ENCODE measurements around the gene PHOX2A.

DNA sequence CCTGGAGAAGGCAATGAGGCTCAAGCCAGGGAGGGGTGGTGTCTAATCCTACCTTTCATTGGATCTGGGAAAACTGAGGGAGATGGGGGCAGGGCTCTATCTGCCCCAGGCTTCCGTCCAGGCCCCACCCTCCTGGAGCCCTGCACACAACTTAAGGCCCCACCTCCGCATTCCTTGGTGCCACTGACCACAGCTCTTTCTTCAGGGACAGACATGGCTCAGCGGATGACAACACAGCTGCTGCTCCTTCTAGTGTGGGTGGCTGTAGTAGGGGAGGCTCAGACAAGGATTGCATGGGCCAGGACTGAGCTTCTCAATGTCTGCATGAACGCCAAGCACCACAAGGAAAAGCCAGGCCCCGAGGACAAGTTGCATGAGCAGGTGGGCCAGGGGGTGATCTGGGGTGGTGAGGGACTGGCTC lies 52.0 kb downstream of the PHOX2A start, which contains the start of gene FOLR1:
- TF ChIP-seq POLR2A (IDR thresholded peaks at IDR 0.05) (no peak), CTCF (IDR thresholded peaks at IDR 0.05) (no peak)
